Esophagus muscularis mucosa (tissue), 3 donors: ENCODE measurements around the gene ZNF644.

ENCODE experiments used
- CTCF ChIP-seq, 3 experiments: fragments of 200-600 bp in 2 of 3; fragments of 450-650 bp in 1 of 3; sonication (generic) in 2 of 3; IDR thresholded peaks; one replicate each; pipeline ENCODE4 v1.5.1; 2017 to 2019; ENCODE audit warnings: antibody characterized with exemption in 3 of 3, mild to moderate bottlenecking in 2 of 3, moderate library complexity in 1 of 3
- POLR2A ChIP-seq: fragments of 450-650 bp; IDR thresholded peaks from one replicate; pipeline ENCODE4 v1.6.1; 2017; ENCODE audit warnings: antibody characterized with exemption, moderate library complexity, mild to moderate bottlenecking, low read depth

DNA sequence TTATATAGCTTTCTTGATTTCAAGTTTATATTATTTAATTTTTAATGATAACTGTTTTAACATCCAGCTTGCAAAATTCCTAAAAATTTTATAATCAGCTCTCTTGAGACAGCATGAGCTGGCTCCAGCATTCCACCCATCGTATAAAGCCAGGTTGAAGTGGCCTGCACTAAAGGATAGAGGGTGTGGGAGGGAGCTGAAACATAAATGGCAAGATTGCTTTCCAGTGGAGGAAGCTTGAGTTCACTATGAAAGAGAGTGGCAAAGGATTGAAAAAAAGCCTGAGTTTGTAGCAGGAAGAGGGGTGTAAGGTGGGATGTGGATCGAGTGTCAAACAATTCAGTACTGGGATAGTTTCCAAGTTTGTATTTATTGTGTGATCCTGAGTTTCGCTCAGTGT, 48.5 kb upstream of the ZNF644 start:
- TF ChIP-seq POLR2A (no peak), CTCF (IDR thresholded peaks at IDR 0.05) (no peak)
